GM18861 (cell line): Measurements from ENCODE around the gene PDE1A.

Experiments
- ATAC-seq: cut with Tn5 transposase; IDR thresholded peaks from one replicate; pipeline ENCODE4 v1.9.1; 2021; ENCODE audit not compliant: unreplicated experiment

PDE1A gene

DNA sequence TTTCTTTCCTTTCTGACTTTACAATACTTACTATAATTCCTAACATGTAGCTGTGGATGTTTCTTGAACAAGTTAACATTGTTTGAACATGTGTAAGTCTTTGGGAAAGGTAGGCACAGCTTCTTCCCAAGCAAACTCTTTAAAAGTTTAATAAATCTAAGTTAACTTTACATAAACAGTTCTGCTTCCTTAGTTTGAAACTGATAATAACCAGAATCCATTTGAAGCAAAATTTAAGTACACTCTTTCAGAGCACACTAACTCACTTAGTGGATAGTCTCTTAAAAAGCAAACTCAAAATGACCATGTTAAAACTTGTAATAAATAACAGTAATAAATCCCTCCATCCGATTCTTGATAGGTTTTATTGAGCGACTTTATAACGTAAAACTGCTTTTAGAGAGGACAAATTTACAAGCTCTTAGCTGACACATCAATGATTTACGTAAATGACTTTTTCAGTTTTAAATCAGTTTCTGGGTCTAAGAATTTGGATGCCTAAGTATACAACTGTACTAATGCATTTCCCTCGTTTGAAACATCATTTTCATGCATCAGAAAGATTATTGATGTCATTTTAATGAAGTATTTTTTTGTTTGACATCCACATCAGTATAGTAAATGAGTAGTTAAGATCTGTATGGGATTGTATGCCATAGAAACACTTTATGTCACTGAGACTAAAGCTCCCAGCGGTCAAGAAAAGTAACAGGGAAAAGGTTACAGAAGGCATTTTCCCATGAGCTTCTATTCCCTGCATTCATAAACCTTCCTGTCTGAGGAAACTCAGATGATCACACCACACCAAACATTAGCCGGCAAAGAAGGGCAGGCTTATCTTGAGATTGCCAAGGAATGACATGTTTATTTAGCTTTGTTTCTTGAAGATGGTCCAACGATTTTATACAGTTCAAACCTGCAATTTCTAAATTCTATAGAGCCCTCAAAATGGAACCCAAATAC lies 67.5 kb downstream of the PDE1A start:
- ATAC-seq, result no peak

DNA sequence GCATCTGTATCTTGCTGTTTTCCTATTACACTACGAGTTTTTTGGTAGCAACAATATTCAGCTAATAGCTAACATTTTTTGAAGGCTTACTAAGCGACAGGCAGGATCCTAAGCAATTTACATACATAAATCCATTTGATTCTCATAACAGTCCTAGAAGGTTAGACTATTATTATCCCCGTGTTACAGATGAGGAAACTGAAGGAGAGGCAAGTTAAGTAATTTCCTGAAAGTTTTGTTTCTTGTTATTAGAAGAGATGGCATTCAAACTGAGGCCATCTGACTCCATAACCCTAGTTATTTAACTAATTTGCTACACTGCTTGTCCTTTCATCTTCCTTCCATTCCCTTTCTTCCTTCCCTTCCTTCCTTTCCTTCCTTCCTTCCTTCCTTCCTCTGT lies 68.2 kb downstream of the PDE1A start:
- no peak for ATAC-seq

DNA sequence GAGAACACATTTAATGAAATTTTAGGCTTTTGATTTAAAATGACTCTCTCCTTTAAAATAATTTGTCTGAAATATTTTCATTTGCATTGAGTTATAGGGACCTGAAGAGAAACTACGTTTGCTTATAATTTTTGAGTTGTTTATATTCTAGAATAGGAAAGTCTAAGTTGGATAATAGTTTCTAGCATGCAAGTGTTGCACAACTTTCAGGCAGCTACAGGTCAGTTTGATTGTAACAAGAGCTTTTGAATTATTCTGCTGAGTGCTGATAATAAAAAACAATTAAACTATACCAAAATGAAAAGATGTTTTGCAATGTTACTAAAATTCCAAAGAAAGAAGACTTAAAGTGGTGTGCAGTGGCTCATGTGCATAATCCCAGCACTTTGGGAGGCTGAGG lies 71.0 kb downstream of the PDE1A start:
- no peak for ATAC-seq

DNA sequence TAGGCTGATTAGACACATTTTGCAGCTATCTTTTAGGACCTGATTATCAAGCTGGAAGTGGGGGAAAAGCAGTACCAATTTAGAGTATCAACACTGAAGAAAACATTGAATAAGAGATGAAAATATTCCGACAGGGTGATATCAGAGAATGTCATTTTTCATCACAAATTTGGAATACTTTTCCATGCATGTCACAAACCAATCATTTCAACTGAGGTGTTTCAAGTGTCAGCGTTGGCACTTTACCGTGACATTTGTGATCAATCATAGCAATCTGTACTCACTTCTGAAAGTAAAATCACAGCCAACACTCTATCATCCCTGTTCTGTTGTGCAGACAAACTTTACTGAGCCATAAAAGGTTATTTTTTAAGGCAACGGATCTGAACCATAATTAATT lies 75.4 kb downstream of the PDE1A start:
- no peak for ATAC-seq

DNA sequence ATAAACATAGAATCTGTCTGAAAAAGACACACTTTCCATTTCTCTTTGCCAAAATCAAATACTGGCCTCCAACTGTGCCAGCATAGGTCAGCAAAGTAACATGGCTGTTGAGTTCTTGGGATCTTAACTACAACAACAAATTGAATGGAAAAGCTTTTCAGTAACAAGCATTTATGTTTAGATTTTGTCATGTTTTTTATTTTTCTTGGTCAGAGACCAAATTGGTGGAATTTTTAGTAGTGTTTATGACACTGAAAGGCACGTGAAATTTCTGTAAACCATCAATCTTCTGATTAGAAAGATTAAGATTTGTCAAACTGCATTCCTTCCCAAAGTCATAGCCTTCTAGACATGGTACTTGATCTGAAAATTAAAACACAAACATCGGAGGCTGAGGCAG lies 77.6 kb downstream of the PDE1A start:
- ATAC-seq, result no peak

DNA sequence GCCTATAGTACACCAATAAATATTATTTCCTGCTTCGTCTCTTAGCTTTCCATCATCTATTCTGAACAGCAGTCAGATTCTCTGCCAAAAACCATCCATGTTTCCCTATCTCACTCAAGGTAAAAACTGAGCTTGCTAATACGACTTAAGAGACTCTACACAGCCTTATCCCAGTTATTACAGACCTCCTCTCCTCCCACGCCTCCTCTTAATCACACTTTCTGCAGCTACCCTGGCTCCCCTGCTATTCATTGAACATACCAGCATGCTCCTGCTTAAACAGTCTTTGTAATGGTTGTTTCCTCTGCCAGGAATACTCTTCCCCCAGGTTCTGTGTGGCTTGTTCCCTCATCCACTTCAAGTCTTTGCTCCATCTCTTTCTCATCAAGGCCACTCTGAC lies 81.5 kb downstream of the PDE1A start:
- no peak for ATAC-seq

DNA sequence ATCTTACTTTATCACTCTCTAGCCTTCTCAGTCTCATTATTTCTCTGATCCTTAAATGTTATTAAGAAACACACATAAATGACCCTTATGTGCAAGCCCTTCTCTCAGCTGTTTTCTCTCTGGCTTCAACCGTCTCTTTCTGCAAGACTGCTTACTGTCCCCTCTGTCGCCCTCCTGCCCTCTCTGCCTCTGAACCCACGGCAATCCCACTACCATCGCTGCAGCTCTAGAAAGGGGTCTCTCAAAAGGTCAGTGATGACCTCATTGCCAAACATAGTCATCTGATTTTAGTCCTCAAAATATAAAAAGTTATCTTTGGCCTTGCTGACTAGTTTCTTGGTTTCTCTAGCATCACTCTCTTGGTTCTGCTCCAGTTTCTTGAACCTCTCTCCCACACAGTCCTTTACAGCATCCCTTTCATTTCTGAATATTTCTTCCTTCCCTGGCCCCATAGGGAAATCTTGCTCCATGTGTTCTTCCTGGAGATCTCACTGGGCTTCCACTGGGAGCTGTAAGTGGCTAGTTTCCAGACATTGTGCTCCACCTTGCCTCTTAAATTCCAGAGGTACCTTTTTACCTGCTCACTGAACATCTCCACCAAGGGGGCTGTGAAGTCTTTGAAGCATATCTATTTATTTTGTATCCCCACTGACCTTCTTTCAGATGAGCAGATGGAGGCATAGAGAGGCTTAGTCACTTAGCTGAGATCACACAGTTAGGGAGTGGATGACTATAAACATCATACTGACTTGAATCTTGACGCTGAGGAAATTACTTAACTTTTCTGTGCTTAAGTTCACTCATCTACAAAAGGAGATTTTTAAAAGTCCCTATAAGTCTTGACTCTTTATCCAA lies 96.2 kb downstream of the PDE1A start:
- no peak for ATAC-seq

DNA sequence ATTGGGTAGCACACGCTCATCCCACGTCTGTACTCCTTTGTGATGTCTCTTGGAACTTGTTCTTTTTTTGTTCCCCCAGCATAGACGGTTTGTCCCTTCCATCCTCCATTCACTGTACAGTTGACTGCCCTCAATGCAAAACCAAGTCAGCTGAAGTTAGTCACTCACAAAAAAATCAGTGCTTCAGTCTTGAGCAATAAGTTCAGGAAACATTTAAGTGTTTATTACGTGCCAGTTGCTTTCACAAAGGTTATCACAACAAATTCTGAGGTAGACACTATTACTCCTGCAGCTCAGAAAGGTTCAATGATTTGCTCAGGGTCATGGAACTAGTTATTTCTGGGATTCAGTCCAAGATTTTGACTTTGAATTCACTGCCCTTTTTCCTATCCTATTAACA lies 102.2 kb downstream of the PDE1A start:
- ATAC-seq, result no peak

DNA sequence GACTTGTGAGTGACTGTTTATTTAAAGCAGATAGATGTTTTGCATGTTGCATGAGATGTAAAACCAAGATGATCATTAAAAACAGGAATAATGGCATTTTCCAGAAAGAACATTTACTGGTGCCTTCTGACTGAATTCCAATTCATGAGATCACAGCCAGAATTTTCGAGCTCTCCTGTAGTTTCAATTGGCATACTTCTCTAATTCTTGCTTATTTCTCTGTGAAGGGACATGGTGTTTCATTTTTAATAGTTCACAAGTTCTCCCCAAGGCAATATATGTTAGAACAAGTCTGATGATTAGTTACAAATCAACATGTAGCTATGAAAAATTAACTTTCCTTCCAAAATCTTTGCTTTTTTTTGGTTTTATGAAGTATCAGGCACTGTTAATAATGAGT lies 105.7 kb downstream of the PDE1A start:
- no peak for ATAC-seq

DNA sequence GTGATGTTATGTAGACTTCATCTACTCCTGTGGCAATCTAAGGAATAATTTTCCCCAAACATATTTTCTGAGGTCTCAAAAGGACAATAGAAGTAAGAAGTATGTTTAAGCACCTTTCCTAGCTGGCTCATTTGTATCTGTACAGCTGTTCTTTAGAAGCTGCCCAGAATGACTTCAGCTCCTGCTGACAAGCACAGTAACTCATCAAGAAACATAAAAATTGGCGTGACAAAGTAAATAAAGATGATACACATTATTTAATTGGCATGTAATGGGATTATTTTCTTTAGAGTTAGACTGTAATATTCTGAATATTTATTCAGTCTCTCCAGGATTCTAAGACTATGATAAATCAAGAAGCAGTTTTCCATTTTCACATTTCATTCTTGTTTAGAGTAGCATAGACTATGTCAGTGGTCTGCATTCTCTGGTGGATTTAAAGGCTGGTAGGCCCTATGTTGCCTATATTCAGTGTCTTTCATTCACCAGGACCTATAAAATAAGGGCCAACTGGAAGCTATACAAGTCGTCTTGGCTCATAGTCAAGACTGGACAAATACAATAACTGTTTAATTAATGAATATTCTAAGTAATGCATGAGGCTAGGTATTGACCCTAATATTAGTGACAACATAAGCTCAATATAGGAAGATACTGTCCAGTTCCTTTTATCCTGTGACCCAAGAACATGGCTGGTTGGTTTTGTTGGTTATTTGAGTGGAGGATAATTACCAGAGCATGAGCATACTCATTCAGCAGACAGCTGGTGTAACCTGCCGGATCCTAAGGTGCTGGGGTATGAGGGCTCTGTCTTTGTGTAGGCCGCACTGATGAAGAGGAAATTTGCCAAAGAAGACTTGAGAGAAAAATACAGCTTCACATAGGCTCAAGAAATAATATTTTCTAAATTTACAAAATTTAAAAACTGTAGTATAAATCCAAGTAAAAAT lies 107.0 kb downstream of the PDE1A start:
- ATAC-seq, result no peak

DNA sequence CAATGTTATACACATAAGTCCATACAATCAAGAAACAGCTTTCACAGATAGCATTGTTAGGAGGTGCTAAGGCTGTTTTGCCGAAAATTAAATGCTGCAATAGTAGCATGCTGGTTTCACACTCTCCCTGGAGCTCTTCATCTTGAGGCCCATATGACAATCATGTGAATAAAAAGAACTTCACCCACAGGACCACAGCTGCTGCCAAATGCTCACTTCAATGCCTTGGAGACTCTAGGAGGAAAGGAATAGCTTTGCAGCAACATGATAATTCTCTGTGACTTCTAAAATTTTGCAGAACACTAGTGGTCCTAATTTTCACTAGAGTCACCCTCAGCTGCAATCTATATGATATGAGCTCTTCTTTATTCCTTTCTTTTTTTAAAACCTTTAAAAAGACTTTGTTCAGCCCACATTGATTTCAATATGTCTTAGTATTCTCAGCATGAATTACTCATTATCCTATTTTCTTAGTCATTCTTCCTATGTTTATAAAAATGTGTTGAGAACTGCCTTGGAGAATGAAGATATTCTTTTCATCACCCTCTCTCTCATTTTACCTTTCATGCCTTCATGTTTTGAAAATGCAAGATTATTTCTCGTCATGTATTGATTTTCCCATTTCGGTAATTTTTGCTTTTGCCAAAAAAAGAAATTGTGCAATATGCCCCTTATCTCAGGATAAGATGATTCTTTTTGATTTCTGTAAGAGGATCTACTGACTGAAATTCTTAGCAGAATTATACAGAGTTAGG lies 108.2 kb downstream of the PDE1A start:
- ATAC-seq, result no peak

DNA sequence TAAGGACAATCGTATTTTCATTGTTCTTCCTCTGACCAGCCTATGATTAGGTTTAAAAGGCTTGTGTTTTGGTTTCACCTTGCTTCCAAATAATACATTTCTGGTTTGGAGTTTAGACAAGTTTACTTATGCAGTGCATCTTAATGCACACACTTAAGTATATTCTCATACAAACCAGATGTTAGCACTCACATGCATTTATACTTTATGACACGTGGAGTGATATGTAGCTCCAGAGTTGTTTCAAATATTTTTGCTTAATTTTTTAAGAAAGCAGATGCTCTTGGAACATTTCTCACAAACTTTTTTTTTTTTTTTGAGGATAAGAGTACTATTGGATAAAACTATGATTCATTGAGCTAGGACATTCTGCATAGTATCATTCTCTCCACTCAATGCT lies 109.9 kb downstream of the PDE1A start:
- no peak for ATAC-seq

DNA sequence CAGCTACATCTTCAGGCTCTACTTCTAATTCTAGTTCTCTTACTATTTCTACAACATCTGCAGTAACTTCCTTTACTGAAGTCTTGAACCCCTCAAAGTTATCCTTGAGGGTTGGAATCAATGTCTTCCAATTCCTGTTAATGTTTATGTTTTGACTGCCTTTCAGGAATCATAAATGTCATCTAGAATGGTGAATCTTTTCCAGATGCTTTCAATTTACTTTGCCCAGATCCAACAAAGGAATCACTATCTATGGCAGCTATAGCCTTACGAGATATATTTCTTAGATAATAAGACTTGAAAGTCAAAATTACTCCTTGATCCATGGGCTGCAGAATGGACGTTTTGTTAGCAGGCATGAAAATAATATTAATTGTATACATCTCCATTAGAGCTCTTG lies 123.9 kb downstream of the PDE1A start:
- no peak for ATAC-seq

DNA sequence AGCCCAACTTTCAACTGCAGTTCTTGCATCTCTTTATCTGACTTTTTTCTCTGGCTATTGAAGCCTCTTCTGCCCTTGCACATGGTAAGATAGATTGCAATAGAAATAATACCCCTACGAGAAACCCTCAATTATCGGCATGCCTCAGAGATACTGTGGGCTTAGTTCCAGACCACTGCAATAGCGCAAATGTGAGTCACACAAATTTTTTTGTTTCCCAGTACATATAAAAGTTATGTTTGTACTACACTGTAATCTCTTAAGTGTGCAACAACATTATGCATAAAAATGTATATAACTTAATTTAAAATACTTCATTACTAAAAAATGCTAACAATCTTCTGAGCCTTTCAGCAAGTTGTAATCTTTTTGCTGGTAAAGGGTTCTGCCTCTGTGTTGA lies 124.7 kb downstream of the PDE1A start:
- no peak for ATAC-seq

DNA sequence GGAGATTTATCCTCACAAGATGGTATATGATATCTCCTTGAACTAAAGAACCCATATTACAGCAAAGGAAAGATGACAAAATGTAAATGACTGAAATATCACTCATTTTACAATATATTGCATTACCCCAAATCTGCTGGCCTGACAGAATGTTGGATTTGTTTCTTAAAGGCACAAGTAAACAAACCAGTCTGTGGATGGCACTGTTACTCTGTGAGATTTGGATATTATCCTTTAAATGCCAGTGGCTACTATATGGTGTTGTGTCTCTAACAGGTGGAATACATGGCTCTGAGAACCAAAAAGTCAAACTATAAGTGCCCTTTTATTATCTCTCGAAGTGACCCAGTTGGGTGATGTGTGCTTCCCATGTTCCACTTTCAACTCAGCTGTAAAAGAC lies 125.7 kb downstream of the PDE1A start:
- no peak for ATAC-seq

DNA sequence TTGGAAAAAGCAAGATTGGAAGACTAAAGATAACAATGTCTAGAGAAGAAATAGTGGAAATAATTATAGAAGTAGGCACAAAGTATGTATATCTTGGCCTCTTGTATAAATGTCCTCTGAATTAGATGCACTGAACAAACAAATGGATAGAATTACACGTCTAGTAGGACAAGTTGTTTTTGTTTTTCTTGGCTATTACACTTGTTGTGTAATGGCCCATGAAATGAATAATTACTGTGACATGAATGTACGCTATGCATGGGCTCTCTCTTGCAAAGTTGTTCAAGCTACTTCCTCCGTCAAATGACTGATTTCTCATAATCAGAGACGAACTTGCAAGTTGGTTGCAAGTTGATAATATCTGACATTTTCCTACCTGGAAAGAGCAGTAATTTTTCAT lies 126.2 kb downstream of the PDE1A start:
- no peak for ATAC-seq

DNA sequence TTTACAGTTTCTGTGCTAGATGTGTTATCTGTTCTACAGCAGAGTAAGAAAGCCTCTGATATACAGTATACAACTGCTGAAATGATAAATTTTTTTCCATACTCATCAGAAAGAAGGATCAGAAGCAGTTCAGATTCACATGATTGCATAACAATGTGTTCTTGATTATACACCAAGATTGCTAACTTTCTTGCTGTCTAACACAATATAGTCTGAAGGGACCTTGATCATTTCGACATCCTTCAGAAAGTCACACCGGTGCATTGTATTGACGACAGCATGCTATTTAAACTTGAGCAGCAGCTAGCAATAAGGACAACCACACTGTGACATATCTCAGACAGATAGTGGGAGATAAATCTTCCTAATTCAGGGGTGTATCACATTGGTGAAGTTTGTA lies 127.2 kb downstream of the PDE1A start:
- no peak for ATAC-seq

DNA sequence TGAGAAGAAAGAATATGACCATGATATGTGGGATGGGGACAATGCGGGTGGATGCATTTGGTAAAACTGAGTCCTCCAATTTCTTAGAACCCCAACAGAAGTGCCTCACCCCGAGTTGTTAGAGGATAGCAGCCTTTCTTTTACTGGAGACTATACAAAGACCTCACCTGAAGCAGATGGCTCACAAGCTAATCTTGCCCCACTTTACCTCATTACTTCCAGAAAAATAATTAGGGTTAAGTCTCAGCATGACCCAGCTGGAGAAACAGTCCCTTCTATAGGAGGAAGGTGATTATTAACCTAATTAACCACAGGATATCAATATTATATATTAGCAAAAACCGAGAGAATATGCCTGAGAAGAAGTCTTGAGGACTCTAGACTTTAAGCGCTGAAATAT lies 128.4 kb downstream of the PDE1A start:
- ATAC-seq, result no peak

DNA sequence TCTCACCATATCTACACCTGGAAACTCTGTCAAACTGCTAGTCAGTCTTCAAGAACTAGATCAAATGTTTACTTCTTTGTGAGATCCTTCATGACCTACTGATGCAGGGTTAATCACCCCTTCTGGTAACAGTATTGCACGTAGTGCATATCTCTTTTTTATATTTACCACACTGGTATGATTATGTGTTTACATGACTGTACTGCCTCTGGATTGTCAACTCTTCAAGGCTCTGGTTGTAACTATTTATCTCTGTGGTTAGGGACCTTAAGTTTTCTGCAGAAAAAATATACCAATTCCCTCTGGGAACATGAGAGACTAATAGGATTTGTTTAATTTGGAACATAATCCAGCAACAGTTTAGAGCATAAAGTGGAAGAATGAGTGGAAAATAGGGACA lies 135.5 kb downstream of the PDE1A start:
- ATAC-seq, result no peak

DNA sequence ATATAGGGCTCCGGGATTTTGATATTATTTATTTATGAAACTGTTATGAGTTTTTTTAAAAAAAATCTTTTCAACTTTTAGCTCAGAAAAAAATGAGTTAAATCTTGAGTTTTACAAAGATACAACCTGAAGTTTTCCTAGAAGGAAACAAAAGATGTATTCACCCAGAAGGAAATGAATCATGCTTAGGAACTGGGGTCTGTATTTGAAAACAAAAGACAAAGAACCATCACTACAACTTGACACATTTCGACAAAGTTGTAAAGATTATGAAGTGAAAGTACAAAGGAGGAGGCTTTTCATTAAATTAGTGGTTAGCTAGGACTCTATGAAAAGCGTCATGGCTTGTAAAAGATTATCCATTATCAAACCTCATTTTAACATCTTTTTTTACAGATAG lies 143.3 kb downstream of the PDE1A start:
- no peak for ATAC-seq
